NT2/D1 (cell line): ENCODE results near the gene SAMD1.

ENCODE experiments used
- DNase-seq: peaks from one replicate; pipeline ENCODE4 v3.0.0-alpha.2; 2011; ENCODE audit warnings: low read depth, low spot score
- H3K27me3 ChIP-seq: 2 replicates; pipeline ENCODE4 v1.6.0; 2011; ENCODE audit warnings: mild to moderate bottlenecking; ENCODE audit not compliant: insufficient read length, insufficient read depth
- H3K36me3 ChIP-seq: 2 replicates; pipeline ENCODE4 v1.6.1; 2011; ENCODE audit warnings: mild to moderate bottlenecking, low read length, mixed read lengths; ENCODE audit not compliant: insufficient read depth, insufficient read length
- H3K4me1 ChIP-seq: 2 replicates; pipeline ENCODE4 v1.5.1; 2011; ENCODE audit not compliant: insufficient read depth, insufficient read length
- H3K4me3 ChIP-seq: 2 replicates; pipeline ENCODE4 v1.5.1; 2011; ENCODE audit warnings: low read depth; ENCODE audit not compliant: insufficient read length
- H3K9ac ChIP-seq: 2 replicates; pipeline ENCODE4 v1.6.0; 2011; ENCODE audit warnings: low read depth; ENCODE audit not compliant: insufficient read length
- H3K9me3 ChIP-seq: 2 replicates; pipeline ENCODE4 v1.5.1; 2011; ENCODE audit warnings: mild to moderate bottlenecking, low read length; ENCODE audit not compliant: insufficient read depth
- SUZ12 ChIP-seq: IDR thresholded peaks from 2 replicates; pipeline ENCODE4 v1.6.1; 2011; ENCODE audit not compliant: insufficient read length, insufficient read depth; ENCODE audit errors: extremely low read depth
- YY1 ChIP-seq: IDR thresholded peaks from 2 replicates; pipeline ENCODE4 v1.6.1; 2011; ENCODE audit not compliant: insufficient read length, insufficient read depth
- ZNF274 ChIP-seq: IDR thresholded peaks from 2 replicates; pipeline ENCODE4 v1.6.1; 2011; ENCODE audit warnings: mild to moderate bottlenecking, low read depth, low read length

The SAMD1 gene

DNA sequence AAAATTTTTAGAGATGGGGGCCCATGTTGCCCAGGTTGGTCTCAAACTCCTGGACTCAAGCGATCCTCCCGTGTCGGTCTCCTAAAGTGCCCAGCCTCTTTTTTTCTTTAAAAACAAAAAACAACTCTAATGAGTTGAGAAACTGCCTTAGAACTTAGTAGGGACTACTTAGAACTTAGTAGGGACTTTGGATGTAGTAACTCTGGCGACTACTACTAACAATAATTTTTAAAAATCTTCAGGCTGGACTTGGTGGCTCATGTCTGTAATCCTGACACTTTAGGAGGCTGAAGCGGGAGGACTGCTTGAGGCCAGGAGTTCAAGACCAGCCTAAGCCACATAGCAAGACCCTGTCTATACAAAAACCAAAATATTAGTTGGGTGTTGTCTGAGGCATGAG is 4.5 kb downstream of the SAMD1 start:
- peaks cover 9% of the 10 kb centered on the region for H3K4me1 ChIP-seq
- H3K9ac ChIP-seq = no peak overlapping the region
- no peak for TF ChIP-seq YY1
- no peak for TF ChIP-seq ZNF274
- TF ChIP-seq SUZ12 = no peak
- DNase-seq = no peak
- H3K9me3 ChIP-seq = no peaks in the 10 kb centered on the region
- no peaks in the 10 kb centered on the region for H3K27me3 ChIP-seq
- H3K36me3 ChIP-seq = peaks cover 31% of the 10 kb centered on the region
- no peak overlapping the region for H3K4me3 ChIP-seq

DNA sequence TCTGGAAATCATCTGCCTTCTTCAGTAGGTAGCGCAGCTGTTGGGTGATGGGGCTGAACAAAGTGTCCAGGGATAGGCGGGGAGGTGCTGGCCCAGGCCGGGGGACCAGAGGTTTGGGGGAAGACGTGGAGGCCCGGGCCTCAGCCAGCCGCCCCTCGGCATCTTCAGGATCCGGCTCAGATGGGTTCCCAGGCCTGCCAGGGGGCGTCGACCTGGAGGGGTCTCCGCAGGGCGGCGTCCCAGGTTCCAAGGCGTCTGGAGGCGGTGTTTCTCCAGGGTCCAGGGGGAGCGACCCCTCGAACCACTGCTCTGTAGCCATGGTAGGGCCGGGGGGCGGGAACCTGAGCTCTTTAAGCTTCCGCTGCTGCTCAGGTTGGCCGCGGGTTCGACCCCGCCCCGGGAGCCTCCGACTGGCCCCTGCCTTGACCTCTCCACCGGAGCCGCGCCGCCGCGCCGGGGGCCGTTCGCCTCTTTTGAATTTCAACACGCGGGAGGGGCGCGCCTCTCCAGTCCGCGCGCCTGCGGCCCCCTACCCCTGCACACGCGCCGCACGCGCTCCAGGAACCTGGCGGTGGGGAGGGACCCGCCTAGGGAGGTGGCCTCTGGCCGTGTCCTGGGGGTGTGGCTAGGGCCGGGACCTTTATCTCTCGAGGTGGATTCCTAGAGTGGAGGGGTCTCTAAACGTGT is 5.1 kb downstream of the SAMD1 start, which contains the start of gene C19orf67:
Gene C19orf67, minus strand, starts transcription at position 475 of the 687 bp plus-strand sequence. Its CDS starts 156 bp downstream, at position 319.
- H3K4me1 ChIP-seq = peaks cover 9% of the 10 kb centered on the region
- no peak within 1 kb of the TSS for H3K4me3 ChIP-seq
- TF ChIP-seq YY1 (no peak), ZNF274 (no peak), SUZ12 (no peak)
- no peak within 1 kb of the TSS for H3K9ac ChIP-seq
- DNase-seq = no peak
- no peaks in the 10 kb centered on the region for H3K9me3 ChIP-seq
- no peaks in the 10 kb centered on the region for H3K27me3 ChIP-seq
- H3K36me3 ChIP-seq = peaks cover 31% of the 10 kb centered on the region

DNA sequence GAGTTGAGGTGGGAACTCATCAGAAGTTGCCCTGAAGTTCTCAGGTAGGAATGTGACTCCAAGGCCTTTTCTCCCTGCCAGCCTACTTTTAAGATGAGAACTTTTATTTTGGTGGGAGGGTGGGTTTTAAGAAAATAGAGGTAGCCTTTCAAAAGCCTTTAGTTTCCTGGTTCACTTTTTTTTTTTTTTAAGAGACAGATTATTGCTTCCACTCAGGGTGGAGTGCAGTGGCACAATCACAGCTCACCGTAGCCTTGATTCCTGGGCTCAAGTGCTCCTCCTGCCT is 7.9 kb downstream of the SAMD1 start:
- TF ChIP-seq SUZ12 (no peak), YY1 (no peak), ZNF274 (no peak)
- no peaks in the 10 kb centered on the region for H3K27me3 ChIP-seq
- no peaks in the 10 kb centered on the region for H3K9me3 ChIP-seq
- H3K4me1 ChIP-seq = peaks cover 3% of the 10 kb centered on the region
- DNase-seq = no peak
- H3K4me3 ChIP-seq = no peak overlapping the region
- H3K9ac ChIP-seq = no peak overlapping the region
- peaks cover 15% of the 10 kb centered on the region for H3K36me3 ChIP-seq

DNA sequence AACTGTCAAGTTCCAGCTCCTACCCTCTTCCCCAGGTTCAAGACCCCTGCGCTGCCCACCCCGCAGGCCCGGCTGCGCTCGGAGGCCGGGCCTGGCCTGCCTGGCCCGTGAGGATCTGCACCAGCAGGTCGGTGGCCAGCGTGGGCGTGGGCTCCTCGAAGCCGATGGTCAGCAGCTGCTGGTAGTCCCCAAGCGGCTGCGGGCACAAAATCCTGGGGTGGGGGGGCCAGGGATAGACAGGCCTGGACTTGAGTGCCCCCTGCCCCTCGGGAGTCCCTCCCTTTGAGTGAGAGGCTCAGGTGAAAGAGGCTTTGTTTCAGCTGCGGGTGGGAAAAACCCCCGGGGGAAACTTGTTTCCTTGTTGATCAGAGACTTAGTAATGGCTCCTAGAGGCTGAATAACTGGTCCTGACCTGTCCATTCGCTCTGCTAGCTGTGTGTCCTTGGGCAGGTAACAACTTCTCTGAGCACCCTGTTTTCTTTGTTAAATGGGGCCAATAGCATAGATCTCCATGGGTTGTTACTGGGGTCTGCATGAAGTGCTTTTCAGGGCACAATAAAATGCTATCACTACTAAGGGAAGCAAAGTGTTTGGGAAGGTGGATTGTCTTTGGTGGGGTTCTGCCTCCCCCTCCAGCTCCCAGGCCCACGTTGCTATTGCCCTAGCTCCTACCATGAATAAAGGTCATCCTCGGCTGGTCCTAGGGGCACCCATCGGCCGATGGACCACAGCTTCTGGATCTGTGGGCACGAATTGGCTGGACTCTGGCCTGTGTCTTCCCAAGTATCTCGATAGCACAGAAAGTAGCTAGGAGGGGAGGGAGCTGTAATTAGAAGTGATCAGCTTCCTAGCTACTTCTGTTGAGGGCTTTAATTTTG is 8.5 kb downstream of the SAMD1 start:
- peaks cover 10% of the 10 kb centered on the region for H3K36me3 ChIP-seq
- H3K4me1 ChIP-seq = peaks cover 3% of the 10 kb centered on the region
- H3K9me3 ChIP-seq = no peaks in the 10 kb centered on the region
- H3K4me3 ChIP-seq = peak overlapping the region; percentile 84
- TF ChIP-seq YY1 (no peak), ZNF274 (no peak), SUZ12 (no peak)
- DNase-seq = no peak
- peak overlapping the region; percentile 86 for H3K9ac ChIP-seq
- no peaks in the 10 kb centered on the region for H3K27me3 ChIP-seq

DNA sequence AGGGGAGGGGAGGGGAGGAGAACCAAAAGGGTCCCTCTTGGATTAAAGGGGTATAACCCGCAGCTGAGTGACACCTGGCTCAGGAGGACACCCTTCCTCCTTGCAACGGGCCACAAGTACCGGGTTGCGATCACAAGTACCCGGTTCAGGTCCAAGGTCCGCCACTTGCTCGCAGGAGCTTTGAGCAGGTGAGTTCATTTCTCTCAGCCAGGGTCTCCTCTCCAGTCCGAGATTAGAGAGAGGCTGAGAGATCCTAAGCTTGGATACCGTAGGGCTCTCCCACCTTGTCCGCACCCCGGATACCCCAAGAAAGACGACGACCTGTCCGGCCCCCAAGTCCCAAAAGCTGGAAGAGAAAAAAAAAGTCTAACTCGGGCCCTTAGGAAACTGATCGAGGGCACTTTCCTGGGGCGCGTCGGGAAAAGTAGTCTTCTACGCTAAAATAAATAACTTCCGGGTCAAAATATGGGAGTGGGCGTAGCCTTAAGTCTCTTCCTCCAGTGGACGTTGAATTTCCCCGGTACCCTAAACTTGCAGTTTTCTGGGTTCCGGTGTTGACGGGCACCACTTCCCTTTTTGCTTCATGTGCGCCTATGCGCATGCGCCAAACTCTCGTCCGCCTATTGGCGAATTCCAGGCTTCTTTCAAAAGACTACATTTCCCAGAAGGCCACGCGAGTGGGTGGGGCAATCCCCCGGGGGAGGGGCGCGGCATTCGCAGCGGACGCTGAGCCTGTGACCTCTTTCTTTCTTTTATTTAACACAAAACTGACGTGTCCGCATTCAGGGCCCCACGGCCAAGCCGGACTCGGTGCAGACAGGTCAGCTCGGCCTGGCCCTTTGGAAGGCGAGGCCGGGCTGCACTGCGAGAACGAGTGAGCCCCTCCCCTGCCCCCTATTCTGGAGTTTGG is 9.4 kb downstream of the SAMD1 start:
- TF ChIP-seq YY1 (no peak), SUZ12 (no peak), ZNF274 (no peak)
- peaks cover 4% of the 10 kb centered on the region for H3K36me3 ChIP-seq
- peak overlapping the region; percentile 87 for H3K9ac ChIP-seq

DNA sequence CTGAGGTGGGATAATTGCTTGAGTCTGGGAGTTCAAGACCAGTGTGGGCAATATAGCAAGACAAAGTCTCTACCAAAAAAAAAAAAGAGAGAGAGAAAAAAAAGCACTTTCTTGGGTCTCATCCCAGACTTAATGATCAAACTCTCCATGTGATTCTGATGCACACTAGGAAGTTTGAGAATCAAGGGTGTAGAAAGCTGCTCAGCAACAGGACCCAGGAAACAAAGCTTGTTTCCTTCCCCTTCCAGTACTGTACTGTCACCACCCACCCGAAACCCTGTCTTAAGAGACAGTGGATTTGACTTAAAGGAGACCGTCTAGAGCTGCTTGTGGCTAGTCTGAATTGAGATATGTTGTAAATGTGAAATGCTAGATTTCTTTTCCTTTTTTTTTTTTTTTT is 12.1 kb downstream of the SAMD1 start:
- H3K27me3 ChIP-seq = peaks cover 16% of the 10 kb centered on the region
- peaks cover 12% of the 10 kb centered on the region for H3K4me1 ChIP-seq
- H3K4me3 ChIP-seq = no peak overlapping the region
- no peaks in the 10 kb centered on the region; the same call in 1 of the 2 replicates for H3K9me3 ChIP-seq
- H3K36me3 ChIP-seq = peaks cover 4% of the 10 kb centered on the region
- no peak overlapping the region for H3K9ac ChIP-seq
- TF ChIP-seq ZNF274 (no peak), SUZ12 (no peak), YY1 (no peak)
- DNase-seq = no peak

More for the DNA sequence above, 9.4 kb downstream of the SAMD1 start:
- Histone ChIP-seq H3K9me3 (no peaks in the 10 kb centered on the region), H3K4me1 (peaks cover 3% of the 10 kb centered on the region), H3K4me3 (peak overlapping the region; percentile 86), H3K27me3 (no peaks in the 10 kb centered on the region)
- DNase-seq = peak; percentile 99
